HepG2 (cell line): Measurements from ENCODE around the gene PHACTR1. TPM values are rescaled to one million over a fixed set of nuclear protein-coding genes. Genes with fewer than 3 reads are reported as not detected.

Experiments
- ATAC-seq: fragments of 200-7000 bp; cut with Tn5 transposase; 3 replicates; pipeline ENCODE4 v1.9.1; 2020; ENCODE audit warnings: mild to moderate bottlenecking, moderate library complexity
- BruUV-seq: library from RNA; stranded (reverse); fragments of 400-500 nt; replicated peaks from 2 replicates; lab custom pipeline; 2021; lab: Mats Ljungman, UMichigan
- CTCF ChIA-PET: fragments of 300-600 bp; formaldehyde crosslinking; extraction: SDS; loops from one replicate; lab custom pipeline; 2021; ENCODE audit warnings: low total read pairs, inconsistent platforms, low intra/inter-chr PET ratio; lab: Yijun Ruan, JAX
- POLR2A ChIA-PET: fragments of 350-600 bp; sonication (Branson Sonifier 250); formaldehyde crosslinking; loops from one replicate; lab custom pipeline; 2020; ENCODE audit warnings: antibody characterized with exemption, inconsistent platforms; lab: Yijun Ruan, JAX
- DNase-seq: peaks from one replicate; pipeline ENCODE4 v3.0.0-alpha.2; 2015; ENCODE audit warnings: low spot score
- FAIRE-seq: peaks from 3 replicates; lab custom pipeline; 2011; peaks lifted over from hg19 to GRCh38; lab: Jason Lieb, UNC
- H2AFZ ChIP-seq: one replicate; pipeline ENCODE4 v1.6.1; 2011; ENCODE audit warnings: low read length, inconsistent platforms
- H3K27ac ChIP-seq: fragments of 300-600 bp; 3 replicates; pipeline ENCODE4 v1.8.0; 2011; ENCODE audit warnings: mixed run types, mild to moderate bottlenecking, mixed read lengths, low read length, inconsistent platforms; ENCODE audit not compliant: insufficient read depth; ENCODE audit errors: extremely low read length
- H3K27me3 ChIP-seq, 2 experiments: fragments of 200-600 bp in 1 of 2; 2 replicates in 1 of 2; 3 replicates in 1 of 2; pipeline versions ENCODE4 v1.6.0 to v1.8.0; 2011; ENCODE audit warnings: low read length in 2 of 2, mild to moderate bottlenecking in 2 of 2, moderate library complexity in 2 of 2, inconsistent platforms in 1 of 2; ENCODE audit not compliant: insufficient read depth in 2 of 2, control insufficient read depth in 1 of 2
- H3K36me3 ChIP-seq, 2 experiments: fragments of 200-600 bp in 1 of 2; replicated peaks in 1 of 2; 2 replicates in 1 of 2; 3 replicates in 1 of 2; pipeline versions ENCODE4 v1.5.1 to v1.8.0; 2011; ENCODE audit warnings: low read length in 2 of 2, inconsistent platforms in 1 of 2; ENCODE audit not compliant: insufficient read depth in 2 of 2, control insufficient read depth in 1 of 2
- H3K4me1 ChIP-seq: 2 replicates; pipeline ENCODE4 v1.5.1; 2012; ENCODE audit warnings: low read length, inconsistent platforms; ENCODE audit not compliant: insufficient read depth
- H3K4me2 ChIP-seq: 2 replicates; pipeline ENCODE4 v1.6.0; 2011; ENCODE audit warnings: low read depth, low read length, inconsistent platforms
- H3K4me3 ChIP-seq, 3 experiments: fragments of 200-600 bp in 1 of 3; sonication (generic), shearing (Covaris generic) in 1 of 3; replicated peaks in 1 of 3; 2 replicates each; pipeline ENCODE4 v1.5.1; 2011 to 2016; ENCODE audit warnings: low read length in 3 of 3, inconsistent platforms in 2 of 3, low read depth in 2 of 3, mild to moderate bottlenecking in 2 of 3, control low read depth in 1 of 3, mixed read lengths in 1 of 3; ENCODE audit not compliant: insufficient read depth in 1 of 3
- H3K79me2 ChIP-seq: one replicate; pipeline ENCODE4 v1.6.1; 2011; ENCODE audit warnings: low read length, inconsistent platforms; ENCODE audit not compliant: insufficient read depth
- H3K9ac ChIP-seq: 2 replicates; pipeline ENCODE4 v1.6.0; 2011; ENCODE audit warnings: mild to moderate bottlenecking, low read depth, low read length, inconsistent platforms; ENCODE audit not compliant: insufficient read depth
- H3K9me3 ChIP-seq: 2 replicates; pipeline ENCODE4 v1.5.1; 2012; ENCODE audit warnings: mild to moderate bottlenecking, low read length
- H4K20me1 ChIP-seq: 2 replicates; pipeline ENCODE4 v1.6.0; 2011; ENCODE audit warnings: inconsistent platforms, mild to moderate bottlenecking, low read length, moderate library complexity; ENCODE audit not compliant: insufficient read depth
- ARID4A ChIP-seq: sonication (generic); formaldehyde crosslinking; IDR thresholded peaks from 2 replicates; pipeline ENCODE4 v1.5.0; 2020; ENCODE audit warnings: mild to moderate bottlenecking, missing genetic modification reagents, borderline replicate concordance
- NCOR1 ChIP-seq: fragments of 200-600 bp; sonication (generic); IDR thresholded peaks from 2 replicates; pipeline ENCODE4 v1.7.0; 2017; ENCODE audit warnings: antibody characterized with exemption, low read length, borderline replicate concordance
- NFE2L2 ChIP-seq: fragments of 150-350 bp; IDR thresholded peaks from 2 replicates; pipeline ENCODE4 v1.6.1; 2014; ENCODE audit warnings: low read length
- NR2F1 ChIP-seq, 2 experiments: fragments of 450-650 bp in 1 of 2; formaldehyde crosslinking in 1 of 2; IDR thresholded peaks; 2 replicates each; pipeline versions ENCODE4 v1.5.0 to v1.6.1; 2016 to 2020; ENCODE audit warnings: mild to moderate bottlenecking in 1 of 2, missing compliant biosample characterization in 1 of 2, missing genetic modification reagents in 1 of 2, moderate library complexity in 1 of 2
- SNAI1 ChIP-seq: sonication (generic); formaldehyde crosslinking; IDR thresholded peaks from 2 replicates; pipeline ENCODE4 v1.5.0; 2020; ENCODE audit warnings: mild to moderate bottlenecking, missing genetic modification reagents, borderline replicate concordance
- ZFP37 ChIP-seq: sonication (generic); formaldehyde crosslinking; IDR thresholded peaks from 2 replicates; pipeline ENCODE4 v1.4.0; 2020; ENCODE audit warnings: missing genetic modification reagents, borderline replicate concordance
- ZKSCAN8 ChIP-seq: IDR thresholded peaks from 2 replicates; pipeline ENCODE4 v1.6.1; 2016; ENCODE audit warnings: borderline replicate concordance, missing genetic modification reagents, missing compliant biosample characterization
- ZNF362 ChIP-seq: sonication (generic); formaldehyde crosslinking; IDR thresholded peaks from 2 replicates; pipeline ENCODE4 v1.4.0; 2020; ENCODE audit warnings: missing genetic modification reagents, mild to moderate bottlenecking, borderline replicate concordance
- ZNF441 ChIP-seq: sonication (generic); formaldehyde crosslinking; IDR thresholded peaks from 2 replicates; pipeline ENCODE4 v1.7.0; 2021; ENCODE audit warnings: missing genetic modification reagents, borderline replicate concordance
- ZNF615 ChIP-seq: sonication (generic); formaldehyde crosslinking; IDR thresholded peaks from 2 replicates; pipeline ENCODE4 v1.5.0; 2020; ENCODE audit warnings: mild to moderate bottlenecking, missing genetic modification reagents, borderline replicate concordance
- WGBS: methylation state at CpG from one replicate; pipeline ENCODE4 v1.1.6; 2017; ENCODE audit warnings: low lambda C conversion rate; 5-methylcytosine and 5-hydroxymethylcytosine counted together
- in situ Hi-C: cut with HindIII; loops from 2 replicates; pipeline ENCODE4 v1.10.0; 2017; ENCODE audit warnings: low pct_unique_long_range_greater_than_20kb; ENCODE audit not compliant: extremely low pct_ligation_motif_present
- intact Hi-C: fragments of 100-400 bp; cut with micrococcal nuclease; formaldehyde crosslinking; loops from one replicate; pipeline ENCODE4 v1.10.0; 2022; ENCODE audit not compliant: unreplicated experiment
- polyA plus RNA-seq, 8 experiments: library from polyadenylated mRNA; depleted of rRNA in 3 of 8; stranded (reverse) in 7 of 8; unstranded in 1 of 8; fragments of >200 nt; fragmentation: Illumina TruSeq in 4 of 8; extraction: Trizol in 4 of 8; gene quantifications; 2 replicates each; pipeline versions ENCODE4 v1.2.1 to v1.2.3, GENCODE V29; 2011 to 2016; ENCODE audit warnings: low read depth in 4 of 8, missing spikeins in 1 of 8, mixed read lengths in 1 of 8; ENCODE audit not compliant: insufficient read depth in 1 of 8
- total RNA-seq, 5 experiments: library from RNA; depleted of rRNA; stranded (reverse); fragments of >200 nt; fragmentation: Illumina TruSeq; extraction: Trizol; gene quantifications; 2 replicates each; pipeline ENCODE4 v1.2.3, GENCODE V29; 2016; ENCODE audit warnings: low read depth in 1 of 5

The PHACTR1 gene
- total and polyA plus RNA-seq, 2 of the 13 experiments (the other 11 are each of a cell fraction or from before 2014, with no cell fraction given), result 0.09 TPM; not detected in 1

GRCh38 chr6:13177664-13178063 is 461.1 kb downstream of the PHACTR1 start:
- POLR2A ChIA-PET, result no interaction called here
- intact Hi-C loops, result no loop called here

More at GRCh38 chr6:13177664-13178063, 461.1 kb downstream of the PHACTR1 start:
- no peak overlapping the region for H3K4me2 ChIP-seq
- in situ Hi-C loops, result loop anchor here (25.0 kb wide), 1 partner anchor 360 kb away; no protein-coding TSS in a partner anchor
- H3K27ac ChIP-seq, result no peak overlapping the region
- no peaks in the 10 kb centered on the region for H3K9me3 ChIP-seq
- H4K20me1 ChIP-seq, result no peaks in the 10 kb centered on the region
- TF ChIP-seq ZNF362 (CRISPR knock-in tag) (no peak), NFE2L2 (no peak), NR2F1 (CRISPR knock-in tag; IDR thresholded peaks at IDR 0.05) (no peak), ZFP37 (CRISPR knock-in tag) (no peak), ZKSCAN8 (CRISPR knock-in tag) (no peak), ZNF441 (CRISPR knock-in tag) (no peak), ZNF615 (CRISPR knock-in tag) (no peak), NCOR1 (no peak), SNAI1 (no peak), ARID4A (CRISPR knock-in tag) (no peak)
- 10% methylated on average over 2 of the region's 2 CpGs for WGBS
- no peak overlapping the region for H3K9ac ChIP-seq
- no TSS peak for BruUV-seq
- no peak for DNase-seq
- CTCF ChIA-PET, result no interaction called here
- no peak for ATAC-seq
- no peaks in the 10 kb centered on the region for H3K79me2 ChIP-seq
- no peak overlapping the region for H3K4me3 ChIP-seq
- H3K4me1 ChIP-seq, result peaks cover 13% of the 10 kb centered on the region
- H3K27me3 ChIP-seq, result peaks cover 0 to 11% of the 10 kb centered on the region in 2 experiments; a peak in 3 of 5 replicates
- no peaks in the 10 kb centered on the region for H3K36me3 ChIP-seq
- FAIRE-seq, result no peak
- H2AFZ ChIP-seq, result no peak overlapping the region
